ENCODE results near the gene PHC3. TPM values are rescaled to one million over a fixed set of nuclear protein-coding genes. Genes with fewer than 3 reads are reported as not detected.

PHC3 gene, protein sequence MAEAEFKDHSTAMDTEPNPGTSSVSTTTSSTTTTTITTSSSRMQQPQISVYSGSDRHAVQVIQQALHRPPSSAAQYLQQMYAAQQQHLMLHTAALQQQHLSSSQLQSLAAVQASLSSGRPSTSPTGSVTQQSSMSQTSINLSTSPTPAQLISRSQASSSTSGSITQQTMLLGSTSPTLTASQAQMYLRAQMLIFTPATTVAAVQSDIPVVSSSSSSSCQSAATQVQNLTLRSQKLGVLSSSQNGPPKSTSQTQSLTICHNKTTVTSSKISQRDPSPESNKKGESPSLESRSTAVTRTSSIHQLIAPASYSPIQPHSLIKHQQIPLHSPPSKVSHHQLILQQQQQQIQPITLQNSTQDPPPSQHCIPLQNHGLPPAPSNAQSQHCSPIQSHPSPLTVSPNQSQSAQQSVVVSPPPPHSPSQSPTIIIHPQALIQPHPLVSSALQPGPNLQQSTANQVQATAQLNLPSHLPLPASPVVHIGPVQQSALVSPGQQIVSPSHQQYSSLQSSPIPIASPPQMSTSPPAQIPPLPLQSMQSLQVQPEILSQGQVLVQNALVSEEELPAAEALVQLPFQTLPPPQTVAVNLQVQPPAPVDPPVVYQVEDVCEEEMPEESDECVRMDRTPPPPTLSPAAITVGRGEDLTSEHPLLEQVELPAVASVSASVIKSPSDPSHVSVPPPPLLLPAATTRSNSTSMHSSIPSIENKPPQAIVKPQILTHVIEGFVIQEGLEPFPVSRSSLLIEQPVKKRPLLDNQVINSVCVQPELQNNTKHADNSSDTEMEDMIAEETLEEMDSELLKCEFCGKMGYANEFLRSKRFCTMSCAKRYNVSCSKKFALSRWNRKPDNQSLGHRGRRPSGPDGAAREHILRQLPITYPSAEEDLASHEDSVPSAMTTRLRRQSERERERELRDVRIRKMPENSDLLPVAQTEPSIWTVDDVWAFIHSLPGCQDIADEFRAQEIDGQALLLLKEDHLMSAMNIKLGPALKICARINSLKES
- total RNA-seq (2022; extraction: Qiagen RNA extraction; ENCODE audit: low read depth): 8.9 to 17.6 TPM (median 15.0 TPM) in 5 replicates

DNA sequence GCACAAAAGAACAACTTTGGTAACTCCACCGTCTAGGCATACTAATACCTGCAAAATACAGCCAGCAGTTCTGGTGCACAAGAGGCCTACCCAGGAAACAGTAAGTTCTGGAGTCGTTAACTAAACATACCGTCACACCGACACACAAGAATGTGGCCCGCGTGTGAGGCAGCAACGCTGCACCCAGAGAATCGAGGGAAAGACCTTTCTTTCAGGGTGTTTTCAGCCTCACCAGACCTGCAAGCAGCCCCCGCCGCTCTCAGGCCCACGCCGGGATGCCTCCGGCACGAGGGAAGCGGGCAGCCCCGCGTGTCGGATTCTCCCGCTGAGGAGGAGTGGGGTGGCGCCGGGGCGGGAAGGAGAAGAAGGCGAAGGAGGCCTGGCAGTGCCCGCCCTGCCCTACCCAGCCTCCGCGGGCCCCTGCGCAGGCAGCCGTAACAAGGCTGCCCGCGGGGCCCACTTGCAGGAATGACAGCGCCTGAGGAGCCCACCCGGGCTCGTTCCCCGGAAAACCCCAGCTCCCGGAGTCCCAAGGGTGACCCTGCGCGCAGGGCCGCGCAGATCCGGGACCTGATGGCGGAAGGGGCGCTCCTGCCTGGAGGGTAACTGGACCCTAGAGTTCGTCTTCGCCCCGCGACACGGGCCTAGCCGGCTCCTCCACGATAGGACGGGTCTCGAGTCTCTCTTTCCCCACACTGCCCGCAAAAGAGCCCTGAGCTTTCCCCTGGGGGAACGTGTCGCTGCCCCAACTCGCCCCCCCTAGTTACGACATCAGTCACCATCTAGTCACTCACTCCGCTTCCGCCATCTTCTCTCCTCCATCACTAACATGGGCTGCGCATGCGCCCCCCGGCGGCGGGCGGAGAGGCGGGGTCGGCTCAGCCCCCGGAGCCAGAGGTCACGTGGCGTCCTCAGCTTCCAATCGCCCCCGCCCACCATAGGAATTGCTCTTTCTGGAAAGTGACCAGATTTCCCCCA lies at the start of gene PHC3:
Gene PHC3, minus strand, starts transcription at position 826 of the 978 bp plus-strand sequence. Its CDS starts 18 bp downstream, at position 808.

DNA sequence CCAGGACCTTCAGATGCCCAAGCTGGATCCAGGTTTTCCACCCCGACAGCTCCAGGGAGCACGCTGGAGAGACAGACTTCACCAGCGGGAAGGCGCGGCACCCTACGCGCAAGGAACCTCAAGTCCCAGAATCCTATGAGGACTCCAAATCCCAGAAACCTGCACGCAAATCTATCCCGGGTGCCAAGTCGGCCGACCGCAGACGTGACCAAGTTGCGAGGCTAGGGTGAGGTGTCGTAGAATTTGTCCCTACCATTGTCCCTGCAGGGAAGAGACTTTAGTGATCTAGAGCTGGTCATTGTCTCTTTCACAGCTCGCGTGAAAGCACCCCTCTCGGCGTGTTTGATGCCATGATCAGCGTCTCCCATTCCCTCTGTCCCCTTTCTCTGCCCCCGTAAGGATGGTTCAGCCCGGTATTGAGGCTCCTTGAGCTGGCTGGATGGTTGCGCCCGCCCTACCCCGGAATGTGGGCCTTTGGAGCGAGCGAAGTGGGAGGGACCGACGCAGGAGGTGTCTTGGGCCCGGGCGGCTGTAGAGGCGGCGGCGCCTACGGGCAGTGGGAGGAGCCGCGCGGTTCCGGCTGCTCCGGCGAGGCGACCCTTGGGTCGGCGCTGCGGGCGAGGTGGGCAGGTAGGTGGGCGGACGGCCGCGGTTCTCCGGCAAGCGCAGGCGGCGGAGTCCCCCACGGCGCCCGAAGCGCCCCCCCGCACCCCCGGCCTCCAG lies 40.6 kb upstream of the PHC3 start, which contains the start of gene PRKCI:
Gene PRKCI, plus strand, starts transcription at position 501 of the 723 bp plus-strand sequence. CDS start 246 bp downstream, outside the sequence.

Other genes with a start within 250 kb of the PHC3 start
- 78.0 to 126 TPM (median 87.7 TPM) in 5 replicates for gene SEC62, start 214.9 kb downstream of the PHC3 start, total RNA-seq (2022; extraction: Qiagen RNA extraction; ENCODE audit: low read depth)
- gene GPR160, start 143.7 kb downstream of the PHC3 start, total RNA-seq (2022; extraction: Qiagen RNA extraction; ENCODE audit: low read depth): 1.2 to 2.1 TPM (median 1.6 TPM) in 5 replicates
- 14.6 to 19.6 TPM (median 16.4 TPM) in 5 replicates for gene PRKCI, start 40.7 kb upstream of the PHC3 start, total RNA-seq (2022; extraction: Qiagen RNA extraction; ENCODE audit: low read depth)
- 15.8 to 34.2 TPM (median 29.9 TPM) in 5 replicates for gene SKIL, start 176.0 kb upstream of the PHC3 start, total RNA-seq (2022; extraction: Qiagen RNA extraction; ENCODE audit: low read depth)
- 0.17 to 0.32 TPM (median 0.28 TPM) in 4 of 5 replicates, not detected in the other for gene CLDN11, start 237.1 kb upstream of the PHC3 start, total RNA-seq (2022; extraction: Qiagen RNA extraction; ENCODE audit: low read depth)